ENCODE results near the gene MALRD1.
A peak's percentile ranks its signal among the peaks of the same experiment; 100 is the strongest.

Gene MALRD1

DNA sequence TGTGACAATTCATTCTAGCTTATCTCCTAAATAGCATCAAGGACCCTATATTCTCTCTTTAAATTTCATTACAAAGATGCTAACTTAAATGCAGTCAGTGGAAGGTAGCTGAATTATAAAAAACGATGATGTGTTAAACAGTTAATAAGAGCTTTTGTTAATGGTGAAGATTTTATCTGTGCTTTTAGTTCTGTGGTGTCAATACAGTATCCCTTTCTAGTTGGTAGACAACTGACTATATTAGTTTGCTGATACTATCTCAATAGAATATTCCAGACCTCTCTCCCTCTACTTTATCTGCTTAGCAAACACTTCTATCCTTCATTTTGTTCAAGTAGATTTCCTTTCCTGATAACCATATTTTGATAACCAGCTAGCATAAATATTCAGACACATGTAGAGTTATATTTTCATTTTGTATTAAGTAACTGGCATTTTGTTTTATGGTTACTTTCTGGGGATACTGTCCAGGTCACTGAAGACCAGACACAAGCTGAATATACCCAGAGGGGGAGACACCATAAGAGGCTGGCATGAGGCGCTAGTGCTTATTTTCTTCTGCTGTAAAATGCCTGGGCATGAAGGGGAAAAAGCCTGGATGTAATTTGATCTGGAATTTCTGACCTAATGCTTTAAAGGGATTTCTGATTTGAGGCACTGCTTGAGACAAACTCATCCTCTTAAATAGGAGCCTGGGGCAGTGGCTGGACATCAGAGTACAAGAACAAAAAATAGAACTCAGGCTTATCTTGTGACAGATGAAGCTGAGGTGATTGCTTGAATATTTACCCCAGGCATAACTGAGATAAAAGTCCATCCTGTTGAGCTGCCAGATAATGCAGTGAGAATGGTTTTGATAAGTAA is 197.5 kb downstream of the MALRD1 start:
- DNase-seq, result no peak

DNA sequence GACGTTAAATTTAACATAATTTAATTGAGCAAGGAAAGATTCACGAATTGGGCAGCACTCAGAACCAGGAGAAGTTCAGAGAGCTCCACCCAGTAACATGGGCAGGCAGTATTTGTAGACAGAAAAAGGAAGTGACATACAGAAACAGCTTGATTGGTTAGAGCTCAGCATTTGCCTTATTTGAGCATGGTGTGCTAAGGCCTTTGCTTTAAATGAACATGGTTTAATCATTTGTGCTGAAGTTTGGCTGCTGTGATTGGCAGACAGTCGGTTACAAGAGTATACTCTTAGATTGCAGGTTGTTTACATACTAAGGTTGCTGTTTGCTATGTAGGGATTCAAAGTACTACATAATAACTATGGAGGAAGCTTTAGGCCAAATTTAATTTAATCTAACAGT is 199.2 kb downstream of the MALRD1 start:
- peak in 1 of 2 experiments; percentile 27 for DNase-seq

DNA sequence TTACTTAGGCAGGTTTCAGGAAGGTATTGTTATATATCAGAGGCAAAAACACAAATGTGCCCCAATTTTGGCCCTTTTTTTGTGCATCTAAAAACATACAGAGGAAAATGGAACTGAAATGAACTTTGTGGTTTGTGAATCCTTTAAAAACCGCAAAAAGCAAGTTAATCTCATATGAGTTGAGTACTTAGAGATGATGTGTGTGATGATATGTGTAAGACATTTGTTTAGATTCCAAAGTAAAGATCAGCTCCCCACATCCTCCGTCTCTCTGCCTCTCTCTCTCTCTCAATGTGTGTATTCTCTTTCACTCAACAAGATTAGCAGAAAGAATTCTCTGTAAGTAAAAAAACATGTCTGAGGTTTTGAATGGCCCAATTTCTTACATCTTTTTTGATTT is 201.9 kb downstream of the MALRD1 start:
- DNase-seq, result no peak

GRCh38 chr10:19252531-19252930 is 203.9 kb downstream of the MALRD1 start:
- no peak for DNase-seq

- DNase-seq, result no peak
These were observed 207.7 kb downstream of the MALRD1 start for GRCh38 chr10:19256331-19256730.

DNA sequence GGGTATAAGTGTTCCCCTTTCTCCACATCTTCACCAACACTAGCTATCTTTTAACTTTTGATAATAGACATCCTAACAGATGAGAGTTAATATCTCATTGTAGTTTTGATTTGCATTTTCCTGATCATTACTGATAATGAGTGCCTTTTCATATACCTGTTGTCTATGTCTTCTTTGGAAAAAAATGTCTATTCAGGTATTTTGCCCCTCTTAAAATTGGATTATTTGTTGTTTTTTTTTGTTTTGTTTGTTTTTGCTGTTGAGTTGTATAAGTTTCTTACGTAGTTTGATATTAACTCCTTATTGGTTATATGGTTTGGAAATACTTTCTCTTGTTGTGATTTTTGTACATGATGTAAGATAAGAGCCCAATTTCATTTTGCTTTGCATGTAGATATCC is 214.7 kb downstream of the MALRD1 start:
- DNase-seq, result no peak

DNA sequence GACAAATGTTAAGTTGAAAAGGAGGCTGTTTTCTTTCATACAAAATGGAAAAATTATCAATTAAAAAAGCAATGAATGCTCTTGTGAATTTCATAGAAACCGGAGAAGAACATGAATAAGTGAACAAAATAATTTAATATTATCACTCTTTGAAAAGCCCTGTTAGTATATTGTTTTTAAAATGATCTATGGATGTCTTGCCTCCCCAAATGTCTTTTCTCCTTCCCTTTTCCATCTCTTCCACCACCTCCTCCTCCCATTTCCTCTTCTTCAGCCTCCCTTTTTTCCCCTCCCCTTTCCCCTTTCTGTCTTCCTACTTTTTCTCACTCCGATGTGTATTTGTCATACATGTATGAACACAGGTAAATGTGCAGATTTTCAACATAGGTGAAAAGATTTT is 234.7 kb downstream of the MALRD1 start:
- no peak for DNase-seq

DNA sequence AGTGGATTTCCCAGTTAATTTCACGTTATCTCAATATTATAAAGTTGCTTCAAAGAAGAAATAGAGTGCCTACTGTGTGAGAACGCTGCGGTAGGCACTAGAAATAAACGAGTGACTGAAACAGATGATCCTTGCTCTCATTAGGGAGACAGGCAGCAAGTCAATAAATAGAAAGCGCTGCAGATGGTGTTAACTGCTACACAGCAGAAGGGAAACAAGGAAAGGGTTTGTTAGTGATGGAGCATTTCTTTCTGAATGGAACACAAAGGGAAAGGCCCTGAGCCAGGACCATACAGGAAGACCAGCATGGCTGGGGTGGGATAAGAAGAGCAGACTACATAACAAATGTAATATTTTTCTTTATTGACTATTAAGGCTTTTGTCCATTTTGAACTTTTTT is 235.2 kb downstream of the MALRD1 start:
- DNase-seq, result no peak

GRCh38 chr10:19290770-19291169 is 242.2 kb downstream of the MALRD1 start:
- DNase-seq, result no peak

- no peak for DNase-seq
These were observed 245.6 kb downstream of the MALRD1 start for GRCh38 chr10:19294233-19294632.

GRCh38 chr10:19299645-19300044 is 251.0 kb downstream of the MALRD1 start:
- no peak for DNase-seq

- DNase-seq, result no peak
These were observed 253.5 kb downstream of the MALRD1 start for GRCh38 chr10:19302117-19302516.

- DNase-seq, result no peak
These were observed 261.5 kb downstream of the MALRD1 start for GRCh38 chr10:19310066-19310465.

GRCh38 chr10:19316204-19316870 is 267.7 kb downstream of the MALRD1 start:
- no peak for DNase-seq

GRCh38 chr10:19317952-19318351 is 269.4 kb downstream of the MALRD1 start:
- no peak for DNase-seq

DNA sequence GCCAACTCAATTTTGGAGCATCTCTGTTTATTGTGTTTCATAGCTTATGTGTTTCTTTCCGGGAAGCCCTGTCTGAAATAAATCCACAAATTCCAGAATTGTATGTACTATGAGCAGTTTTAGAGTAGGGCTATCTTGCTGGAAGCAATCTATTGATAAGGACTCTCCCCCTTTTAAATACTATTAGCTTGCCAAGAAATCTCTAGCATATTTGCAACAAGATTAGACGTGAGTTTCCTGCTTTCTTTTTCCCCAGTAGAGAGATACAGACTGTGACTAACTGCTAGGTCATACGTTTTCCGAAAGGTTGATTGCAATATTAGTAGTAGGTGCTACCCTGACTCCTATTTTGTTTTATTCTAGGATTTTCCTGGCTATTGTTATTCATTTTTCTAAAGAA is 277.0 kb downstream of the MALRD1 start:
- no peak for DNase-seq

GRCh38 chr10:19328582-19328981 is 280.0 kb downstream of the MALRD1 start:
- no peak for DNase-seq

DNA sequence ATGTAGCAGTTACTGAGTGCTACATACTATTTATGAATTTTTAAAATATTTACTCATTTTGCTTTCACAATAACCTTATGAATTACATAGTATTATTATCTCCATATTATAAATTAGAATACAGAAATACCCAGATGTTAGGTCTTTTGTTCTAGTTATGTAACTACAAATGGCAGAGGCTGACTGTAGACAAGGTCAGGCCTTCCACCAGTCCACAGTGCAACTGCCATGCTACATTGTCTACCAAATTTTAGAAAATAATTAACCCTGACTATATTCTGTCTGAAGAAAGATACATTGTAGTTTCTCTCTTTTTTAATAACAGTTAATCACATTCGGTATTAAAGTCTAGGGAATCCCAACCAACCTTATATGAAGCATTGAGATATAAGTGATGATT is 280.9 kb downstream of the MALRD1 start:
- no peak for DNase-seq

- DNase-seq, result no peak
These were observed 283.7 kb downstream of the MALRD1 start for GRCh38 chr10:19332304-19332703.

- DNase-seq, result no peak
These were observed 285.0 kb downstream of the MALRD1 start for GRCh38 chr10:19333631-19334030.

DNA sequence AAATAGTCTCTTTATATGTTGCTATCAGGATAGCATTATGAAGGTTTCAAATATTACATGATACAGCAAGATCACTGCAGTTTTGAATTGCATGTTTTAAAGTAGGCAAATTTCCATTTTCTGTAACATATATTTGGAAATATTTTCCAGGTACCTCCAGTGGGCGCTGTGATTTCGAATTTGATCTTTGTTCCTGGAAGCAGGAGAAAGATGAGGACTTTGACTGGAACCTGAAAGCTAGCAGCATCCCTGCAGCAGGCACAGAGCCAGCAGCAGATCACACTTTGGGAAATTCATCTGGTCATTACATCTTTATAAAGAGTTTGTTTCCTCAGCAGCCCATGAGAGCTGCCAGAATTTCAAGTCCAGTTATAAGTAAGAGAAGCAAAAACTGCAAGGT is 299.0 kb downstream of the MALRD1 start:
- no peak for DNase-seq

GRCh38 chr10:19367176-19367575 is 318.6 kb downstream of the MALRD1 start:
- DNase-seq, result no peak

- DNase-seq, result no peak
These were observed 325.4 kb downstream of the MALRD1 start for GRCh38 chr10:19373988-19374387.

- no peak for DNase-seq
These were observed 337.3 kb downstream of the MALRD1 start for GRCh38 chr10:19385846-19386450.
